Measurements from ENCODE around the gene PRRT1B. TPM values are rescaled to one million over a fixed set of nuclear protein-coding genes. Genes with fewer than 3 reads are reported as not detected.

Gene PRRT1B
- total and polyA plus RNA-seq, 2 experiments from 2014 or later: 0.24 TPM; not detected in 1

DNA sequence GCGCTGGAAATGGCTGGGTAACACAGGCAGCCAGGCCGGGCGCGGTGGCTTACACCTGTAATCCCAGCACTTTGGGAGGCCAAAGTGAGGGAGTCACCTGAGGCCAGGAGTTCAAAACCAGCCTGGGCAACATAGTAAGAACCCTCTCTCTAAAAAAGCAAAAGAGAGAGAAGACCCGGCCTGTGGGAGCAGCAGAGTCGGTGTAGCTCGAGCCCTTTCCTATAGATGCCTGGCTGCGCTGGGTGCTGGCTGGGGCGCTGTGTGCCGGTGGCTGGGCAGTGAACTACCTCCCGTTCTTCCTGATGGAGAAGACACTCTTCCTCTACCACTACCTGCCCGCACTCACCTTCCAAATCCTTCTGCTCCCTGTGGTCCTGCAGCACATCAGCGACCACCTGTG, 23.5 kb upstream of the PRRT1B start (continued):
- TF ChIP-seq, protein P1, sequence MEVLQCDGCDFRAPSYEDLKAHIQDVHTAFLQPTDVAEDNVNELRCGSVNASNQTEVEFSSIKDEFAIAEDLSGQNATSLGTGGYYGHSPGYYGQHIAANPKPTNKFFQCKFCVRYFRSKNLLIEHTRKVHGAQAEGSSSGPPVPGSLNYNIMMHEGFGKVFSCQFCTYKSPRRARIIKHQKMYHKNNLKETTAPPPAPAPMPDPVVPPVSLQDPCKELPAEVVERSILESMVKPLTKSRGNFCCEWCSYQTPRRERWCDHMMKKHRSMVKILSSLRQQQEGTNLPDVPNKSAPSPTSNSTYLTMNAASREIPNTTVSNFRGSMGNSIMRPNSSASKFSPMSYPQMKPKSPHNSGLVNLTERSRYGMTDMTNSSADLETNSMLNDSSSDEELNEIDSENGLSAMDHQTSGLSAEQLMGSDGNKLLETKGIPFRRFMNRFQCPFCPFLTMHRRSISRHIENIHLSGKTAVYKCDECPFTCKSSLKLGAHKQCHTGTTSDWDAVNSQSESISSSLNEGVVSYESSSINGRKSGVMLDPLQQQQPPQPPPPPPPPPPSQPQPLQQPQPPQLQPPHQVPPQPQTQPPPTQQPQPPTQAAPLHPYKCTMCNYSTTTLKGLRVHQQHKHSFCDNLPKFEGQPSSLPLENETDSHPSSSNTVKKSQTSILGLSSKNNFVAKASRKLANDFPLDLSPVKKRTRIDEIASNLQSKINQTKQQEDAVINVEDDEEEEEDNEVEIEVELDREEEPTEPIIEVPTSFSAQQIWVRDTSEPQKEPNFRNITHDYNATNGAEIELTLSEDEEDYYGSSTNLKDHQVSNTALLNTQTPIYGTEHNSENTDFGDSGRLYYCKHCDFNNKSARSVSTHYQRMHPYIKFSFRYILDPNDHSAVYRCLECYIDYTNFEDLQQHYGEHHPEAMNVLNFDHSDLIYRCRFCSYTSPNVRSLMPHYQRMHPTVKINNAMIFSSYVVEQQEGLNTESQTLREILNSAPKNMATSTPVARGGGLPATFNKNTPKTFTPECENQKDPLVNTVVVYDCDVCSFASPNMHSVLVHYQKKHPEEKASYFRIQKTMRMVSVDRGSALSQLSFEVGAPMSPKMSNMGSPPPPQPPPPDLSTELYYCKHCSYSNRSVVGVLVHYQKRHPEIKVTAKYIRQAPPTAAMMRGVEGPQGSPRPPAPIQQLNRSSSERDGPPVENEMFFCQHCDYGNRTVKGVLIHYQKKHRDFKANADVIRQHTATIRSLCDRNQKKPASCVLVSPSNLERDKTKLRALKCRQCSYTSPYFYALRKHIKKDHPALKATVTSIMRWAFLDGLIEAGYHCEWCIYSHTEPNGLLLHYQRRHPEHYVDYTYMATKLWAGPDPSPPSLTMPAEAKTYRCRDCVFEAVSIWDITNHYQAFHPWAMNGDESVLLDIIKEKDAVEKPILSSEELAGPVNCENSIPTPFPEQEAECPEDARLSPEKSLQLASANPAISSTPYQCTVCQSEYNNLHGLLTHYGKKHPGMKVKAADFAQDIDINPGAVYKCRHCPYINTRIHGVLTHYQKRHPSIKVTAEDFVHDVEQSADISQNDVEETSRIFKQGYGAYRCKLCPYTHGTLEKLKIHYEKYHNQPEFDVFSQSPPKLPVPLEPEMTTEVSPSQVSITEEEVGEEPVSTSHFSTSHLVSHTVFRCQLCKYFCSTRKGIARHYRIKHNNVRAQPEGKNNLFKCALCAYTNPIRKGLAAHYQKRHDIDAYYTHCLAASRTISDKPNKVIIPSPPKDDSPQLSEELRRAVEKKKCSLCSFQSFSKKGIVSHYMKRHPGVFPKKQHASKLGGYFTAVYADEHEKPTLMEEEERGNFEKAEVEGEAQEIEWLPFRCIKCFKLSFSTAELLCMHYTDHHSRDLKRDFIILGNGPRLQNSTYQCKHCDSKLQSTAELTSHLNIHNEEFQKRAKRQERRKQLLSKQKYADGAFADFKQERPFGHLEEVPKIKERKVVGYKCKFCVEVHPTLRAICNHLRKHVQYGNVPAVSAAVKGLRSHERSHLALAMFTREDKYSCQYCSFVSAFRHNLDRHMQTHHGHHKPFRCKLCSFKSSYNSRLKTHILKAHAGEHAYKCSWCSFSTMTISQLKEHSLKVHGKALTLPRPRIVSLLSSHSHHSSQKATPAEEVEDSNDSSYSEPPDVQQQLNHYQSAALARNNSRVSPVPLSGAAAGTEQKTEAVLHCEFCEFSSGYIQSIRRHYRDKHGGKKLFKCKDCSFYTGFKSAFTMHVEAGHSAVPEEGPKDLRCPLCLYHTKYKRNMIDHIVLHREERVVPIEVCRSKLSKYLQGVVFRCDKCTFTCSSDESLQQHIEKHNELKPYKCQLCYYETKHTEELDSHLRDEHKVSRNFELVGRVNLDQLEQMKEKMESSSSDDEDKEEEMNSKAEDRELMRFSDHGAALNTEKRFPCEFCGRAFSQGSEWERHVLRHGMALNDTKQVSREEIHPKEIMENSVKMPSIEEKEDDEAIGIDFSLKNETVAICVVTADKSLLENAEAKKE (CRISPR knock-in tag; IDR thresholded peaks at IDR 0.05): no peak
- TF ChIP-seq ETS1 (IDR thresholded peaks at IDR 0.05) (no peak), CREB1 (CRISPR knock-in tag; IDR thresholded peaks at IDR 0.05; ENCODE audit: low read depth) (no peak)

DNA sequence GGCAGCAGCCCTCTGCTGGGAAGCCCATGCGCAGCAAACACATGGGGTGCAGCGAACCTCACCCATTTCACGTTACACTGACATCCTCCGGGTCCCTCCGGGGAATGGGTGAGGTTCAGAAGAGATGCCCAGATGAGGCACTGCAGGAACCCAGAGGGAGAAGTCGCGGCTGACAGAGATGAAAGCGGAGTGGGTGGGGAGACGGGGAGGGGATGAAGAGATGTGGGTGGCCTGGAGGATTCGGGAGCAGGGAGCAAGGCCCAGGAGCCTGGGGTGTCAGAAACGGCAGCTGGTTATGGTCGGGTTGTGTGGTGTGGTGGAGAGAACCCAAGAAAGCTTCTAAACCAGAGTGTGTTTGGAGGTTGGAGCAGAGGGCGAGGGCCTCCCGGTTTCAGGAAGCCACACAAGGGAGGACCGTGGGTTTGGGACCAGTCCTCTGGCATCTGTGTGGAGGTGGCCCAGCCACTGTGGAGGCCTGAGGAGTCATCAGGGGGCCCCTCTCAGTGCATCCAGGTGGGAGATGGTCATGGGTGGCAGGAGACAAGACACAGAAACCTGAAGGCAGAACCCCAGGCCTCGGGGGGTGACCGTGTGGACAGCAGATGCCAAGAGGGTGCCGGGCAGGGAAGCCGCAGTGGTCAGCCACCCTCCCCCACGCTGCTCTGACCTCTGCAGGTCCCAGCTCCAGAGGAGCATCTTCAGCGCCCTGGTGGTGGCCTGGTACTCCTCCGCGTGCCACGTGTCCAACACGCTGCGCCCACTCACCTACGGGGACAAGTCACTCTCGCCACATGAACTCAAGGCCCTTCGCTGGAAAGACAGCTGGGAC, 22.9 kb upstream of the PRRT1B start:
- H3K79me2 ChIP-seq (replicated peaks; ENCODE audit: insufficient read depth): no peaks in the 10 kb centered on the region
- no peaks in the 10 kb centered on the region; the same call in 1 of the 2 replicates for H4K20me1 ChIP-seq (replicated peaks; ENCODE audit: insufficient read depth)
- H3K27ac ChIP-seq (ENCODE audit: low read depth): no peak overlapping the region
- H3K27me3 ChIP-seq (ENCODE audit: insufficient read depth): no peaks in the 10 kb centered on the region
- Mint-ChIP-seq H3K27me3 (ENCODE audit: insufficient read depth, low read depth, poor library complexity) (peaks cover 17% of the 10 kb centered on the region), H3K9me3 (no peaks in the 10 kb centered on the region), H3K4me3 (no peak overlapping the region), H3K36me3 (ENCODE audit: low read depth) (peaks cover 74% of the 10 kb centered on the region), H3K4me1 (no peaks in the 10 kb centered on the region), H3K27ac (no peak overlapping the region)
- DNase-seq (ENCODE audit: low spot score): no peak
- no peaks in the 10 kb centered on the region for H3K4me1 ChIP-seq (ENCODE audit: insufficient read depth)
- H3K9me2 ChIP-seq (ENCODE audit: insufficient read depth): no peaks in the 10 kb centered on the region
- no peak overlapping the region for H2AFZ ChIP-seq
- no peak; the same call in 2 of the 3 replicates for ATAC-seq
- no peak overlapping the region for H3K4me2 ChIP-seq
- no peak overlapping the region for H3K4me3 ChIP-seq
- 0 out of 2 replicates have a peak, but pooled peaks cover 9% of the 10 kb centered on the region for H3F3A ChIP-seq (replicated peaks; ENCODE audit: low read depth)
- H3K36me3 ChIP-seq (ENCODE audit: insufficient read depth): peaks cover 12% of the 10 kb centered on the region; the same call in 1 of the 2 replicates
- TF ChIP-seq, protein P1 (CRISPR knock-in tag; IDR thresholded peaks at IDR 0.05): no peak
- TF ChIP-seq ZNF331 (CRISPR knock-in tag; IDR thresholded peaks at IDR 0.05; ENCODE audit: low read depth) (no peak), ZNF114 (CRISPR knock-in tag; IDR thresholded peaks at IDR 0.05) (no peak), POLR2AphosphoS5 (IDR thresholded peaks at IDR 0.05; ENCODE audit: low read depth) (0 out of 2 replicates have a peak, but pooled peaks have one; percentile 19)

Data from GM23338 (cell line).